Measurements from ENCODE around the gene PRDM5.

PRDM5 gene

DNA sequence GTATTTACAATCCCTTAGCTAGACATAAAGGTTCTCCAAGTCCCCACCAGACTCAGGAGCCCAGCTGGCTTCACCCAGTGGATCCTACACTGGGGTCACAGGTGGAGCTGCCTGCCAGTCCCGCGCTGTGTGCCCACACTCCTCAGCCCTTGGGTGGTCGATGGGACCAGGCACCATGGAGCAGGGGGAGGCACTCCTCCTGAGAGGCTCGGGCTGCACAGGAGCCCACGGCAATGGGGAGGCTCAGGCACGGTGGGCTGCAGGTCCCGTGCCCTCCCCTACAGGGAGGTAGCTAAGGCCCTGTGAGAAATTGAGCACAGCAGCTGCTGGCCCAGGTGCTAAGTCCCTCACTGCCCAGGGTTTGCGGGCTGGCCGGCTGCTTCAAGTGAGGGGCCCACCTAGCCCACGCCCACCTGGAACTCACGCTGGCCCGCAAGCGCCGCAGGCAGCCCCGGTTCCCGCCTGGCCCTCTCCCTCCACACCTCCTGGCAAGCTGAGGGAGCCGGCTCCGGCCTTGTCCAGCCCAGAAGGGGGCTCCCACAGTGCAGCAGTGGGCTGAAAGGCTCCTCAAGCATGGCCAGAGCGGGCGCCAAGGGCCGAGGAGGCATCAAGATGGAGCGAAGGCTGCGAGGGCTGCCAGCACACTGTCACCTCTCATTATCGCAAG lies 113.9 kb downstream of the PRDM5 start:
- TF ChIP-seq, protein P1, sequence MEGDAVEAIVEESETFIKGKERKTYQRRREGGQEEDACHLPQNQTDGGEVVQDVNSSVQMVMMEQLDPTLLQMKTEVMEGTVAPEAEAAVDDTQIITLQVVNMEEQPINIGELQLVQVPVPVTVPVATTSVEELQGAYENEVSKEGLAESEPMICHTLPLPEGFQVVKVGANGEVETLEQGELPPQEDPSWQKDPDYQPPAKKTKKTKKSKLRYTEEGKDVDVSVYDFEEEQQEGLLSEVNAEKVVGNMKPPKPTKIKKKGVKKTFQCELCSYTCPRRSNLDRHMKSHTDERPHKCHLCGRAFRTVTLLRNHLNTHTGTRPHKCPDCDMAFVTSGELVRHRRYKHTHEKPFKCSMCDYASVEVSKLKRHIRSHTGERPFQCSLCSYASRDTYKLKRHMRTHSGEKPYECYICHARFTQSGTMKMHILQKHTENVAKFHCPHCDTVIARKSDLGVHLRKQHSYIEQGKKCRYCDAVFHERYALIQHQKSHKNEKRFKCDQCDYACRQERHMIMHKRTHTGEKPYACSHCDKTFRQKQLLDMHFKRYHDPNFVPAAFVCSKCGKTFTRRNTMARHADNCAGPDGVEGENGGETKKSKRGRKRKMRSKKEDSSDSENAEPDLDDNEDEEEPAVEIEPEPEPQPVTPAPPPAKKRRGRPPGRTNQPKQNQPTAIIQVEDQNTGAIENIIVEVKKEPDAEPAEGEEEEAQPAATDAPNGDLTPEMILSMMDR (IDR thresholded peaks at IDR 0.05; ENCODE audit: insufficient read depth, low read depth, low read length, missing control alignments) = no peak
- DNase-seq (ENCODE audit: low read depth) = no peak
- H3K4me3 ChIP-seq (ENCODE audit: low read length) = no peak overlapping the region

DNA sequence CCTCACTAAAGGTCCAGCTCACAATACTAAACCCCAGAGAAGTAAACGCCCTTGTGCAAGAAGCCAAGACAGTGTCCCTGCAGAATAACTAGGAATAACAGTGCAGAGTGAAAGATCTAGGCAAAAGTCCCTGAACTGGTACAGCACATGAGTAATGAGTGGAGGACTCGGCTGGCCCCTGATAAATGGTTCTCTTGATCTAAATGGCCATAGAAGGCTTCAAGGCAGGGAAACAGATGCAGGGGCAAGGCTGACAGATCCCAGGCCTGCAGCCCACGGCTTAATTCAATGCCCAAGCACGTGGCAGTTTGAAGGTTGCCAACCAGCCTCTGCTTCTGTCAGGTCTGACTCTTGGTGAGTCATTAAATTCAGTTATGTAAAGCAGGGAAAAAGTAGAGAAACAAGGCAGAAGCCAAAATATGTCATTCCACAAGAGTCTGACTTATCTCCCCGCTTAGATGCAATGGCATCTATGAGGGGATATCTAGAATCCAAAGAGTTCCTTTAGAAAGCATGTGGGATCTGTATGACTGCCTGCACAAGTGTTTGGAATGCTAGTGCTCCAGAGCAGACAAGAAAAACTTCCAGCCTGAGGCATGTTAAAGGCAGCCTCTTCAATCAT lies 121.3 kb downstream of the PRDM5 start:
- DNase-seq (ENCODE audit: low read depth) = peak; percentile 61
- TF ChIP-seq, protein P1 (IDR thresholded peaks at IDR 0.05; ENCODE audit: insufficient read depth, low read depth, low read length, missing control alignments) = no peak
- H3K4me3 ChIP-seq (ENCODE audit: low read length) = no peak overlapping the region

DNA sequence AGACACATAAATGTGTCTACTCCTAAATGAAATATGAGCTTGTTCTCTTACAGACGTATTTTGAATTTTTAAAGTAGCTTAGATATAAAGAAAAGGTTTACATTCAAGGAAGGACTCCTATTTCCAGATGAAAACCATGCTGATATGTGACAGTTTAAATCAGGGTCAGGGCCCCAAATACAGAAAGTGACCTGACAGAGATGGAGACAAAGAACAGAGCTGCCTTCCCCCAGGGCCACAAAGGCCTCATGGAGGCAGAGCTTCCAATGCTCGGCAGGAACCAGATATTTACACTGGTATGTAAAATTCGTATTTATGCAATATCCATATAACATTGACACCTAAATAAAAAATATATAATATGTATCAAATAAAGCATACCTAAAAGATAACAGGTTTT lies 124.0 kb downstream of the PRDM5 start:
- DNase-seq (ENCODE audit: low read depth) = no peak
- TF ChIP-seq, protein P1 (IDR thresholded peaks at IDR 0.05; ENCODE audit: insufficient read depth, low read depth, low read length, missing control alignments) = no peak
- no peak overlapping the region for H3K4me3 ChIP-seq (ENCODE audit: low read length)

DNA sequence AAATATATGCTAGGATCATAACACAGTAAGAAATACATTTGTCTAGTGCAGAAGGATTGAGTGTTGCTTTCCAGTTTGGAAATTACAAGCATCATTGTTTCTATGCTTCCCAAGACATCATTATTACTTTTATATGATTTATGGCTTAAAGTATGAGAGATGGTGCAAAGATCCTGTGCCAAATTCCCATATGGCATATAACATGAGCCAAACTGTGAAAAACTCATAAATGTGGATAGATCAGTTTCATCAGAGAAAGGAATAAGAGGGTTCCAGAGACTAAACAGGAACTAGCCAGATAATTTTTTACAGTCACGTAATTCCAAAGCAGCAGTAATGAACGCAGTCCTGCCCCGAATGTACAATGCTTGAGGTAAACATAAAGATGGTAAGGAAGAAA lies 126.3 kb downstream of the PRDM5 start:
- no peak overlapping the region for H3K4me3 ChIP-seq (ENCODE audit: low read length)
- DNase-seq (ENCODE audit: low read depth) = no peak
- TF ChIP-seq, protein P1 (IDR thresholded peaks at IDR 0.05; ENCODE audit: insufficient read depth, low read depth, low read length, missing control alignments) = no peak

DNA sequence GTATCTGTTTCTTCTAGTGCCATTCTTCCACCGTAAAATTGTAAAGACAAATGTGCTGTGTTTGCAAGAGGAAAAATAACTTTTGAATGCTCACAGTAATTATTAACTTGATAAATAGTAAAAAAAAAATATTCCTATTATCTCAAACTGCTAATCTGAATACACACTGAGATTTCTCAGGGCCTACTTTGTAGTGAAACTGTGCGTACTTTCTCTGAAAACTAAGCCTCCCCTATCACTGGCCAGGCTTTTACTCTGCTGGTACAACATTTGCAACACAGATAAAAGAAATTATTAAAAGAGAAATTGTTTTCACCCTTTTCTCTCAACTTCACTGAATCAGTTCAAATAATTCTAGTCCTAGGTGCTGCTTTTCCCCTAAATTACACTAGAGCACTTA lies 137.3 kb downstream of the PRDM5 start:
- H3K4me3 ChIP-seq (ENCODE audit: low read length) = no peak overlapping the region
- TF ChIP-seq, protein P1 (IDR thresholded peaks at IDR 0.05; ENCODE audit: insufficient read depth, low read depth, low read length, missing control alignments) = no peak
- DNase-seq (ENCODE audit: low read depth) = no peak

DNA sequence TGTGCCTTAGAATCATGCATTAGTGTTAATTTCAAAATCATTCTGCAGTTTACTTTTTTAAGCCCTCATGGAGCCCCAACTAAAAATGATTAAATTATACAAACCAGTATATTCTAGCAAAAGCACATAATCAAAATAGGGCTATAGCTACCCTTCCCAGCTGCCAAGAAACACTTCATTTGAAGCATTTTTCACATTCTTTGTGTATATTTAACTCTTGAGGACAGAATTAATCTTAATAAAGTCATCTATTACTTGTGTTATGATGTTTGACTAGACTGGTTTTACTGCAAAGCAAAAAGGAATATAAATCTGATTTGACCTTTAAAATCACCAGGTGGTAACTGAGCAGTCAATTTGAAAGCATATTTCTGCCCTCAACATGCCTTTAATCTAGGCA lies 145.1 kb downstream of the PRDM5 start:
- TF ChIP-seq, protein P1 (IDR thresholded peaks at IDR 0.05; ENCODE audit: insufficient read depth, low read depth, low read length, missing control alignments) = no peak
- DNase-seq (ENCODE audit: low read depth) = no peak
- no peak overlapping the region for H3K4me3 ChIP-seq (ENCODE audit: low read length)

DNA sequence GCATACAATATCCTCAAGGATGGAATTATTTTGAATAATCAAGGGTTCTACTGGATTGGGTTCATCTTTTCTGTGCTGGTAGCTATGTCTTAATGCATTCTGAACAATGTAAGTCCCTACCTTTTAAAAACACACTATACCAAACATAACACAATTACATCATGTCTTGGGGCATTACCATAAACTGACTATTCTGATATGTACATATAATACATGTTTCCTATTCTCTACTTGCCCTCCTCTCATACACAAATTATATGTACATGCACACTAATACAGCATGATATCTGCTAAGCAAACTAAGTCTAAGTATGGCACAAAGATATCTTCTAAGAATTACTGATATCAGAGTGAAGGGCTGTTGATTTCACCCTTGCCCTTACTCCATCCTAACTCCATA lies 147.1 kb downstream of the PRDM5 start:
- no peak for DNase-seq (ENCODE audit: low read depth)
- TF ChIP-seq, protein P1 (IDR thresholded peaks at IDR 0.05; ENCODE audit: insufficient read depth, low read depth, low read length, missing control alignments) = no peak
- H3K4me3 ChIP-seq (ENCODE audit: low read length) = no peak overlapping the region
